Naive thymus-derived CD8-positive, alpha-beta T cell (primary cell): Measurements from ENCODE around the gene DUSP22. TPM values are rescaled to one million over a fixed set of nuclear protein-coding genes. Genes with fewer than 3 reads are reported as not detected.
"Not testable (repeated sequence)": the region's sequence is repeated elsewhere in the genome, so short reads cannot be mapped to it uniquely, and the experiment has no call there.

ENCODE experiments used
- ATAC-seq, 2 donors: fragments of 150-1000 bp; cut with Tn5 transposase in 1 of 2; sonication (Bioruptor Pico), chemical (Tn5 transposase) in 1 of 2; 1 replicate in 1 of 2; 2 replicates in 1 of 2; pipeline ENCODE4 v1.10.0; 2021; ENCODE audit warnings: mild to moderate bottlenecking in 2 of 2, moderate library complexity in 2 of 2
- POLR2A ChIA-PET: fragments of 350-600 bp; sonication (Branson Sonifier 250); formaldehyde crosslinking; loops from one replicate; lab custom pipeline; 2021; ENCODE audit warnings: antibody characterized with exemption; lab: Charles Lee
- DNase-seq, 10 donors: peaks; one replicate each; pipeline versions ENCODE4 v3.0.0 to v3.0.0-alpha.2; 2020 to 2022
- H3K27ac Mint-ChIP-seq, 10 donors: one replicate each; pipeline ENCODE4 v1.8.0; 2020 to 2022; ENCODE audit warnings: mild to moderate bottlenecking in 10 of 10, mixed read lengths in 10 of 10, moderate library complexity in 4 of 10, inconsistent platforms in 1 of 10
- H3K27me3 Mint-ChIP-seq, 5 donors: one replicate each; pipeline ENCODE4 v1.8.0; 2021 to 2022; ENCODE audit warnings: mixed read lengths in 5 of 5
- H3K36me3 Mint-ChIP-seq, 3 donors: one replicate each; pipeline ENCODE4 v1.8.0; 2020 to 2022; ENCODE audit warnings: mixed read lengths in 3 of 3, mild to moderate bottlenecking in 2 of 3, inconsistent platforms in 1 of 3
- H3K4me1 Mint-ChIP-seq, 4 donors: one replicate each; pipeline ENCODE4 v1.8.0; 2021 to 2022; ENCODE audit warnings: mixed read lengths in 4 of 4
- H3K4me3 Mint-ChIP-seq, 10 donors: one replicate each; pipeline ENCODE4 v1.8.0; 2020 to 2022; ENCODE audit warnings: mild to moderate bottlenecking in 10 of 10, mixed read lengths in 10 of 10, moderate library complexity in 6 of 10, inconsistent platforms in 1 of 10
- H3K9me3 Mint-ChIP-seq, 9 donors: one replicate each; pipeline ENCODE4 v1.8.0; 2020 to 2022; ENCODE audit warnings: mixed read lengths in 9 of 9, mild to moderate bottlenecking in 3 of 9, inconsistent platforms in 1 of 9, moderate library complexity in 1 of 9
- polyA plus RNA-seq, 3 donors: library from polyadenylated mRNA; unstranded; fragments of 300-500 nt; fragmentation: Illumina TruSeq; gene quantifications; one replicate each; pipeline ENCODE4 v1.2.3, GENCODE V29; 2021
- total RNA-seq, 8 experiments: library from RNA in 2 of 8; stranded (reverse) in 2 of 8; gene quantifications; one replicate each; pipeline ENCODE4 v1.2.3 and lab custom pipeline; 2021 to 2026

DUSP22 gene
- total and polyA plus RNA-seq, 5 experiments from 2014 or later = 40.1 to 46.0 (median 43.0) TPM

DNA sequence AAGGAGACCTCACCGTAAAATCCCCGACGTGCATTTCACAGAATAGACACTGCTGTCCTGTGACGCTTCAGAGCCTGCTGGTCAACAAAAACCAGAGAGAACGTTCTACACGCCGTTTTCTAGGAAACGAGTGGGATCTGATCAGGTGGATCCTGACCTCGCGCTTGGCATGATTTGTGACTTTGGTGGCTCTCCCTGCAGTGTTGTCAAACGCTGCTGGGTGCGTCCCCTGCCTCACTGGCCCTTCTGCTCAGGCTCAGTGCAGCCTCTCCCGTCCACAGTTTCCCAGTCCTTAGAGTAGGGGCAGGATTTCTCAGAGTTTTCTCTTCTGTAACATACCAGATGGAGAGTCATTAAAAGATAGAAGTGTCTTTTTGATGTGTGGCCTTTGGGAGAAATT, 71.6 kb downstream of the DUSP22 start:
- Mint-ChIP-seq H3K4me1 (peaks cover under 1 to 24% (median 10%) of the 10 kb centered on the region in 4 donors), H3K4me3 (no peak overlapping the region), H3K27ac (no peak overlapping the region), H3K36me3 (peaks cover 0 to 13% (median 4%) of the 10 kb centered on the region in 3 donors), H3K27me3 (peaks cover 0 to 2% (median 0%) of the 10 kb centered on the region in 5 donors), H3K9me3 (peaks cover 0 to 34% (median 11%) of the 10 kb centered on the region in 9 donors)
- no peak for ATAC-seq
- DNase-seq = no peak
- POLR2A ChIA-PET = interaction anchor here (0.9 kb wide), 1 partner anchor 10 kb away, joined by 3 read pairs; no protein-coding TSS in a partner anchor

DNA sequence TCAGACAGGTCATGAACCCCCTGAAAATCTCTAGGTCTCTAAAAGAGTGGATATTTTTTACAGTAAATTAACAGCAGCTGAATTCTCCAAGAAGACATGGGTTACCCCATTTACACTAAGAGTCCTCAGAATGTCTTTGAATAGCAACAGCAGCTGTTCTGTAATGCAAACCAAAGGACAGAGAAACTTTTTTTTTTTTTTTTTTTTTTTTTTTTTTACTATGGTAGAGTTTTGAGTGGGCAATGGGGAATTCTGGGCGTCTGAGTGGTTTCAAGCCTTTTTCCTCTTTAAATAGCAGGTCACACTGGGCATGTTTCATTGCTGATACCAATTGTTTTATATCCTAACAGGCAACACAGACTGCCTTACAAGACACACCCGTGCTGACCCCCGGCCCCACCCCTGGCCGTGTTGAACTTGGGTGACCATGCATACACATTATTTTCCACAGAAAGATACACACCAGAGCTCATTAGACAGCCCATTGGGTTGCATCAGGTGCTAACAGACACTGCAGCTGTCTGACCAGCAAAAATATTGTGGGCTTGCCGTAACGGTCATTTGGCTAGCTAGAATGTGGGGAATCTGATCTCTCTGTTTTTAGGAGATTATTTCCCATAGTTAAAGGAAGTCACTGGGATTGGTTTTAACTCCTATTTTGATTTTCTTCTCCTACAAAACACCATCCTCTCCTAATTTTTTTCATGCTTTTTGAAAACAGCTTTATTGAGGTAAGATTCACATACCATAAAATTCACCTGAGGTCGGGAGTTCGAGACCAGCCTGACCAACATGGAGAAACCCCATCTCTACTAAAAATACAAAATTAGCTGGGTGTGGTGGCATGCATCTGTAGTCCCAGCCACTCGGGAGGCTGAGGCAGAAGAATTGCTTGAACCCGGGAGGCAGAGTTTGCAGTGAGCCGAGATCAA, 72.6 kb downstream of the DUSP22 start:
- POLR2A ChIA-PET = interaction anchor here (0.9 kb wide), 1 partner anchor 9 kb away, joined by 3 read pairs; no protein-coding TSS in a partner anchor
- no peak overlapping the region for H3K27ac Mint-ChIP-seq
- peaks cover 0 to 37% (median 11%) of the 10 kb centered on the region in 9 donors for H3K9me3 Mint-ChIP-seq
- peaks cover 0 to 23% (median 7%) of the 10 kb centered on the region in 4 donors for H3K4me1 Mint-ChIP-seq
- DNase-seq (no peak), ATAC-seq (no peak)
- peaks cover 0 to 13% (median 5%) of the 10 kb centered on the region in 3 donors for H3K36me3 Mint-ChIP-seq
- peaks cover 0 to 8% (median 2%) of the 10 kb centered on the region in 5 donors for H3K27me3 Mint-ChIP-seq
- no peak overlapping the region for H3K4me3 Mint-ChIP-seq

DNA sequence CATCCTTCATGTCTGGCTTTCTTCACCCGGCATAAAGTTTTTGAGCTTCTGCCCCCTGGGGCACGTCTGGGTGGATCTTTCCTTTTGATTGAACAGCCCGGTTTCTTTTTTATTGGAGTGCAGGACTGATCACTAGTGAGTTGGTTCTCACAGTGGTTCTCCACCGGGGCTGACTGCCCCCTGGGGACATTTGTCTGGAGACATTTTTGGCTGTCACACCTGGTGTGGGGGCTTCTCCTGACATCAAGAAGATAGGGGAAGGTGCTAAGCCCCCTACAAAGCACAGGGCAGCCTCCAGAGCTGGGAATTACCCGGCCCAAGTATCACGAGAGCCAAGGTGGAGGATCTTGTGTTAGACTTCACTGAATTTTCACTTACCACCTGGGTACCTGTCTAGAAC, 73.5 kb downstream of the DUSP22 start:
- Mint-ChIP-seq H3K9me3 (peaks cover 0 to 39% (median 12%) of the 10 kb centered on the region in 9 donors), H3K27me3 (peaks cover 0 to 15% (median 2%) of the 10 kb centered on the region in 5 donors), H3K4me1 (peaks cover 0 to 17% (median 8%) of the 10 kb centered on the region in 4 donors), H3K36me3 (peaks cover 0 to 13% (median 5%) of the 10 kb centered on the region in 3 donors), H3K4me3 (no peak overlapping the region), H3K27ac (no peak overlapping the region)
- ATAC-seq (no peak), DNase-seq (no peak)
- POLR2A ChIA-PET = no interaction called here

DNA sequence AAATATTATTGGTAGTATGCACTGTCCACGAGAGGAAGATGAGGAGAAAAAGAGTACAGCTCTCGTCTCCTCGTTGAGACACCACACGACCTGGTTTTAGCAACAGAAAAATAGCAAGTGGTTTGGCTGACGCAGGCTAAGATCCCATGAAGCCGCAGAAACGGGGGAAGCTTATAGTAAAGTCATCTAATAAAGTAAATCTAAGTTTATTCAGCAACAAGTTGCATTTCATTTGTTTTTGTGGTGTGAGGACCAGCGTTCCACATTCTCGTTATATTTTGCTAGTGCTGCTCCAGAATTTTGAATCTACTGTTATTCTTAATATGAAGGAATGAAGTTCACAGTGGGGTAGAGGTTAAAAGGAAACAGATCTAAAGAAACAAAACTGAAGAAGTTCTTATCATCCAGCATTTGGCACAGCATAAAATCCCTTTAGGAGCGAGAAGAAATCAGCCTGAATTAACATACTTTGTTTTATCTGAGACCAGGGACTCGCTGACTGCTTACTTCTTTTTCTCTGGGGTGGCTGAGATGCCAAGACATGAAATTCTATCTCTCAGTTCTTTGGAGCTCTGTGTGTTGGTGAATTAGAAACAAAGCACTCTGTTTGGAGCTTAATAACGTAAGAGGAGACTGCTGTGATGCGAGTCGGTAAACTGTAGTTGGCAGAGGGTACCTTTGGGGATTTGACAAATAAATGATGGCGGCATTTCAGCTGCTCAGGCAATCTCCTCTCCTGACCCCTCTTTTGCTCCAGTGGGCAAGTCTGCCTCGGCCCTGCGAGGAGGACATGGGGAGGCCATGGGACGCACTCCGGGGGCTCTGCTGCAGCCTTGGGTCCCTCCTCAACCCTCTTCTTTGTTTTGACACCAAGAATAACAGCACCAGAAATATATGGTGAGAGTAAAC, 74.4 kb downstream of the DUSP22 start:
- Mint-ChIP-seq H3K36me3 (peaks cover 0 to 13% (median 5%) of the 10 kb centered on the region in 3 donors), H3K4me1 (peaks cover 0 to 9% (median 5%) of the 10 kb centered on the region in 4 donors), H3K4me3 (no peak overlapping the region), H3K9me3 (peaks cover 0 to 37% (median 13%) of the 10 kb centered on the region in 9 donors), H3K27me3 (peaks cover 0 to 16% (median 2%) of the 10 kb centered on the region in 5 donors), H3K27ac (no peak overlapping the region)
- POLR2A ChIA-PET = no interaction called here
- ATAC-seq (no peak), DNase-seq (no peak)

DNA sequence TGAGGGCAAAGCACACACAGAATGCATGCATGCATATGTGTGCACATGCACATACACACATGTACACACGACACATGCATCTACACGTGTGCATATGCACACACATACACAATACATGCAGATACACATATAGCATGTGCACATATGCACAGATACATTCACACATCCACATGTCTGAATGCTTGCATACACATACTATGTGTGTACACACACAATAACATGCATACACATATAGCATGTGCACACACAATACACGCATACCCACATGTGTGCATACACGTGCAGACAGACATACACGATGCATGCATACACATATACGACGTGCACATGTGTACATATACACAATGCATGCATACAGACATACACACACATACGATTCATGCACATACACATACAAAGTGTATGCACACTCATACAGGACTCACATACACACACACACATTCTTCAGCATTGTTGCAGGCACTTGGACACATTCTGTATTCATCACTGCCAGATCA, 75.1 kb downstream of the DUSP22 start:
- POLR2A ChIA-PET = no interaction called here
- Mint-ChIP-seq H3K9me3 (peaks cover 0 to 37% (median 13%) of the 10 kb centered on the region in 9 donors), H3K27me3 (peaks cover 0 to 22% (median 2%) of the 10 kb centered on the region in 5 donors), H3K36me3 (peaks cover 0 to 13% (median 5%) of the 10 kb centered on the region in 3 donors), H3K4me1 (peaks cover 0 to 8% (median 3%) of the 10 kb centered on the region in 4 donors), H3K4me3 (no peak overlapping the region), H3K27ac (no peak overlapping the region)
- no peak for ATAC-seq
- no peak for DNase-seq

DNA sequence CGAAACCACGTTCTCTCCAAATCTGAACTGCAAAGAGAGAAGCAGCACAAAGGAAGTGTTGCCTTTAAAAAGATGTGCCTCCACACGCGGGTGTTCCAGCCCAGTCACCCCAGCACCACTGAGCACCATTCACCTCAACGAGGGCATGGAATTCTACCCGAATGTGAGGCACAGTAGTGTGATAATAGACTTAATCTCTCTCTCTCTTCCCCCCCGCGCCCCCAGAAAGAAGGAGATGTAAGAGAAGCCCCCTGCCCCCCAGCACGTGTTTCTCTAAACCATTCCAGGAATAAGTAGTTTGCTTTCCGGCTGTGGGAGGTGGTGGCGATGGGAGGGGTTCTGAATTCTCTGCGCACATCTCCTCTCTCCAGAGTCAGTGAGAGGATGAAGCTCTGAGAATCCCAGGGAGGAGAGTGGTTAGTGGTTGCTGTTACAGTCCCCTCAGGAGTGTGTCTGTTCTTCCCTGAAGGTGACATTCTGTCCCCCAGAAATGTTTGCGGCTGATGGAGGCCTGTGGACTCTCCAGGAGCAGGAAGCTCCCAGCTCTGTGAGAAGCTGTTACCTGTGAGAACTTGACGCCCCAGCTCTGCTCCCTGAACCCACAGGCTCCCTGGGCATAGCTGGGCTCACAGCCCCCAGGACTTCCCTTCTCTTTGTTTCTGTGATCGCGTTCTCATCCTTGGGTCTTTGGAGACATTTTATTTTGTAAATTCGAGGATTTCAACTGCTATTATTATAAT, 75.8 kb downstream of the DUSP22 start:
- peaks cover 0 to 31% (median 11%) of the 10 kb centered on the region in 9 donors for H3K9me3 Mint-ChIP-seq
- H3K4me1 Mint-ChIP-seq = peaks cover 6 to 16% (median 9%) of the 10 kb centered on the region in 4 donors
- ATAC-seq (no peak), DNase-seq (no peak)
- peak overlapping the region in 1 of 10 donors; percentile 21 for H3K27ac Mint-ChIP-seq
- peaks cover 2 to 29% (median 6%) of the 10 kb centered on the region in 5 donors for H3K27me3 Mint-ChIP-seq
- H3K4me3 Mint-ChIP-seq = no peak overlapping the region
- POLR2A ChIA-PET = no interaction called here
- peaks cover 0 to 8% (median 5%) of the 10 kb centered on the region in 3 donors for H3K36me3 Mint-ChIP-seq

DNA sequence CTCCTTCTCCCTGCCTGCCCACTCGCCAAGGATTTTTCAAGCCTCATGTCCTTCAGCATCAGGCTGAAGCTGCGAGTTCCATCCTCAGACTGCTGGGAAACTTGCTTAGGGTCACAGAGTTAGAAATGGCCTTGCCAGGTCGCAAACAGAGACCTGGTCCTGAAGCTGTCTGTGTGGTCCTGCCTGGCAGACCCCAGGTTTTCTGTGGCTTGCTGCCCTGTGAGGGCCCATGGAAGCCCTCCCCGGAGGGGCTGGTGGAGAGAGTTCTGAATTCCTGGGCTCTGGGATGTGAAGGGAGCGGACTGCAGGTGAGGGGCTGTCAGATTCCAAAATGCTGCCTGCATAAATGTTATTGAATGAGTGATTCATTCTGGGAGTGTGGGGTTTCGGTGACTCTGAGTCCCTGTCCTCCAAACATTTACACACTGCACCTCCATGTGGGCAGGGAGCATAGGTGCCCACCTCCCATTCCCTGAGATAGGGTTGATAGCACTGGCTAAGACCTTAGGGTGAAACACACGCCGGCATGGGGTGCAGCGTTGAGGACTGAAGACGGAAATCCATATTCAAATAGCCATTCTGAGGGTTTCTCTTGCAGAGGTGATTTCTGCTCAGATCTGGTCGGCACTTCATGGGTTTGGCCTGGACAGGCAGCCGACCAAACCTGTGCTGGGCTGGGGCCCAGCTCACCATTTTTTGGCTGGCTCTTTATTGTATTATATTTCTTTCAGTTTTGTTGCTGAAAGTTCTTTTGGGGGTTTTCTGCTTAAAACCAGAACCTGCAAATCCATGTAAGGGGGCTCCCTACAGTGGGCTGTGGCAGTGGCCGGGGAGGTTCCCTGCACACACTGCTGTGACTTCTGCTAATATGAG, 77.5 kb downstream of the DUSP22 start:
- ATAC-seq (no peak), DNase-seq (no peak)
- peaks cover 0 to 19% (median 3%) of the 10 kb centered on the region in 9 donors for H3K9me3 Mint-ChIP-seq
- H3K4me3 Mint-ChIP-seq = no peak overlapping the region
- POLR2A ChIA-PET = no interaction called here
- H3K4me1 Mint-ChIP-seq = peaks cover 8 to 21% (median 10%) of the 10 kb centered on the region in 4 donors
- H3K36me3 Mint-ChIP-seq = peaks cover 0 to 1% (median 0%) of the 10 kb centered on the region in 3 donors
- H3K27me3 Mint-ChIP-seq = peaks cover 6 to 42% (median 18%) of the 10 kb centered on the region in 5 donors
- no peak overlapping the region for H3K27ac Mint-ChIP-seq

DNA sequence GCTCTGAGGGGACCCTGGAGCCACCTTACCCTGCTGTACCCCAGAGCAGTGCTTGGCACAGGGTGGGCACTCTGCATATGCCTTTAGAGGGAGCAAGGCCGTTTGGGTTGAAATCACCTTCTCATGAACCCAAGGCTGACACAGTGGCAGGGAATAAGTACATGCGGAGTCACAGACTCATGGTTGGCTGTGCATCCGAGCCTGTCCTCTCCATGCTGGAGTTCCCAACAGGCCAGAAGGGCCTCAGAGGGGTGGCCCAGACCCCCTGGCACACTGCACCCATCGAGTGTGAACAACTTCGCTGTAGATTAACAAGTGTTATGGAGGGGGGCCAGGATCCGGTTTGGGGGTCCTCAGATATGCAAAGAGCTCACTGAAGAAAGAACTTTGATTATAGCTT, 78.3 kb downstream of the DUSP22 start:
- Mint-ChIP-seq H3K4me3 (no peak overlapping the region), H3K36me3 (peaks cover 0 to 1% (median 0%) of the 10 kb centered on the region in 3 donors), H3K27me3 (peaks cover 6 to 50% (median 22%) of the 10 kb centered on the region in 5 donors), H3K4me1 (peaks cover 8 to 16% (median 10%) of the 10 kb centered on the region in 4 donors), H3K9me3 (peaks cover 0 to 17% (median 3%) of the 10 kb centered on the region in 9 donors), H3K27ac (no peak overlapping the region)
- DNase-seq (no peak), ATAC-seq (no peak)
- POLR2A ChIA-PET = no interaction called here

DNA sequence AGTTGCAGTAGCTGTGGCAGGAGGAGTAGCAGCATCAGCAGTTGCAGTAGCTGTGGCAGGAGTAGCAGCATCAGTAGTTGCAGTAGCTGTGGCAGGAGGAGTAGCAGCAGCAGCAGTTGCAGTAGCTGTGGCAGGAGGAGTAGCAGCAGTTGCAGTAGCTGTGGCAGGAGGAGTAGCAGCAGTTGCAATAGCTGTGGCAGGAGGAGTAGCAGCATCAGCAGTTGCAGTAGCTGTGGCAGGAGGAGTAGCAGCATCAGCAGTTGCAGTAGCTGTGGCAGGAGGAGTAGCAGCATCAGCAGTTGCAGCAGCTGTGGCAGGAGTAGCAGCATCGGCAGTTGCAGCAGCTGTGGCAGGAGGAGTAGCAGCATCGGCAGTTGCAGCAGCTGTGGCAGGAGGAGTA, 79.6 kb downstream of the DUSP22 start:
- Mint-ChIP-seq H3K9me3 (peaks cover 0 to 14% (median 3%) of the 10 kb centered on the region in 9 donors), H3K4me1 (peaks cover 10 to 15% (median 11%) of the 10 kb centered on the region in 4 donors), H3K27me3 (peaks cover 12 to 62% (median 23%) of the 10 kb centered on the region in 5 donors)
- H3K27ac Mint-ChIP-seq, H3K36me3 Mint-ChIP-seq, DNase-seq, H3K4me3 Mint-ChIP-seq, ATAC-seq: not testable (repeated sequence)
- POLR2A ChIA-PET = interaction anchor here (0.7 kb wide), 1 partner anchor 26 kb away, joined by 3 read pairs; no protein-coding TSS in a partner anchor

DNA sequence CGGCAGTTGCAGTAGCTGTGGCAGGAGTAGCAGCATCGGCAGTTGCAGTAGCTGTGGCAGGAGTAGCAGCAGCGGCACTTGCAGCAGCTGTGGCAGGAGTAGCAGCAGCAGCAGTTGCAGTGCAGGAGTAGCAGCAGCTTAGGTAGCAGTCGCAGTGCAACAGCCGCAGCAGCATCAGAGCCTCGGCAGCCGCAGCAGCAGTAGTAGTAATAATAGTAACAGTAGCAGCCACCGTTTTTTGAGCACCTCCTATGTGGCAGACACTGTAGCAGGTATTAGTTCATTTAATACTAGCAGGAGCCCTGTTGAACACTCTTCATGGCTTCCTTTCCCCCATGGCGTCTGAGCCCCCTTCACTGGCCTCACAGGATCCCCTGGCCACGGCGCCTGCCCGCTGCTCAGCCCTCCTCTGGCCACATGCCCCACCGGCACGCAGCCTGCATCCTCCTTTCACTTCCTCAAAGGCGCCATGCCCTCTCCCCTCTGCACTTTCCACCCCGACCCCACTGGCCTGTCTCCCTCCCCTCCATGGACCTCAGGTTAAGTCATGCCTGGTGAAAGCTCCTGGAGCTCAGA, 80.1 kb downstream of the DUSP22 start:
- POLR2A ChIA-PET = interaction anchor here (0.7 kb wide), 2 partner anchors 25 to 31 kb away, joined by 3 read pairs; no protein-coding TSS in a partner anchor
- Mint-ChIP-seq H3K27ac (peak overlapping the region in 1 of 10 donors; percentile 42), H3K4me1 (peaks cover 14 to 21% (median 15%) of the 10 kb centered on the region in 4 donors), H3K9me3 (peaks cover 0 to 13% (median 3%) of the 10 kb centered on the region in 9 donors), H3K4me3 (peak overlapping the region in 2 of 10 donors; percentile 16 to 33), H3K36me3 (peaks cover 0 to 1% (median 0%) of the 10 kb centered on the region in 3 donors), H3K27me3 (peaks cover 15 to 67% (median 27%) of the 10 kb centered on the region in 5 donors)
- no peak for ATAC-seq
- no peak for DNase-seq
